ENCODE measurements around the gene SLC44A1. TPM values are rescaled to one million over a fixed set of nuclear protein-coding genes. Genes with fewer than 3 reads are reported as not detected.

The SLC44A1 gene
- total RNA-seq, 2 donors from 2014 or later, result 22.2 to 27.1 TPM

DNA sequence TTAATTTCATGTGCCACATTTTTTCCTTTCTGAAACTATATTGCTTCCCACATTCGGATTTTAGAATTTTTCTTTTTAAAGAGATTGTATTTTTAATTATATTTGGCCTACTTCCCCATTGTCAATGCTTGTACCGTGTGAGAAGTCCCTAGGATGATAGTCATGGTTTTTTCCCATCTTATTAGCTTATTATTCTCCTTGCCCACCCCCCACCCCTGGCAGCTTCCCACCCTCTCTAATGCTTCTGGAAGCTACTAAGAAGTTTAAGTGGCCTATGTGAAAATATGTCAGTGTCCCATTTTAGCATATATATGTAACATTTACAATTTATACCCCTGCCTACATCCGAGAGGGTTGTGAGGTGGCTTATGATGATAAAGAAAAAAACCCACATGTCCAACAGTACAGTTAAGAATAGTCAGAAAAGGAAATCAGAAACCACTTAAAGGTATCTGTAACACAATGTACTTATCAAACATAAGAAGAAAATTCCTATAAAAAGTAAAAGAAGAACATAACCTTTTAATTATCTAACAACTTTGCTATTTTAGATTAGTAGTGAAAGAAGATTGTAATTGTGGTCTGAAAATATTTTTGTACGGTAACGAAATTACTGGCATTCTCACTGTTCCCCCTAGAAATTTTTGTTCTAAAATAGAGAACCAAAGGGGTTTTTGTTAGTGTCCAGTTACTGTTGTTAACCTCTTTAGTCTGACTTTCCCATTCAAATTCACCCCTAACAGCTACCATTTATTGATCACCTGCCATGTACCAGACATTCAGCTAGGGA lies 62.1 kb downstream of the SLC44A1 start:
- TF ChIP-seq CTCF (IDR thresholded peaks at IDR 0.05) (no peak), POLR2AphosphoS5 (IDR thresholded peaks at IDR 0.05) (no peak), POLR2A (IDR thresholded peaks at IDR 0.05) (no peak)
- intact Hi-C loops (cut with DNase I), result no loop called here
- WGBS, result 82% methylated on average over 5 of the region's 5 CpGs
- no peak overlapping the region for H3K27ac ChIP-seq
- H3K4me3 ChIP-seq, result no peak overlapping the region
- no peak for DNase-seq (ENCODE audit: low spot score)
- no peaks in the 10 kb centered on the region for H3K36me3 ChIP-seq
- H3K27me3 ChIP-seq (replicated peaks; ENCODE audit: insufficient read depth), result no peaks in the 10 kb centered on the region
- H3K4me1 ChIP-seq (replicated peaks), result no peaks in the 10 kb centered on the region
- H3K9me3 ChIP-seq, result no peaks in the 10 kb centered on the region

DNA sequence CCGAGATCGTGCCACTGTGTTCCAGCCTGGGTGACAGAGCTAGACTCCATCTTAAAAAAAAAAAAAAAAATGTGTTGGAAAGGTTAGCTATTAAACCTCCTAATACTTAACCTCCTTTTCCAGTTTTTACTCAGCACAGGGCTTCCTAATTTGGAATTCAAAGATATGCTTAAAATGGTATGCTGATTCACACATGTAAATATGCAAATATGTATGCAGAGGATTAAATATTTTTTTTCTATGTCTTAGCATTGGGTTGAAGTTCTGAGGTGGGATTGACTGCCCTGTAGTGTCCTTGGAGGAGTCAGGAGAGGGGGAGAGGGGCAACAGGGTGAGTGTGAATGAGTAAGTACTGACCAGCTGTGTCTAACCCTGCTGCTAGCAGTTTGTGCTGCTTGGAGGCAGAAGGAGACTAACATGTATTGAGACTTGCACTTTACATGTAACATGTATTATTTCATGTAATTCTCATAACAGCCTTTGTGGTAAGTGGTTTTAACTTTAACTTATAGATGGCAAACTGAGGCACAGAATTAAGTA lies 63.2 kb downstream of the SLC44A1 start:
- Histone ChIP-seq H3K27ac (no peak overlapping the region), H3K36me3 (no peaks in the 10 kb centered on the region), H3K9me3 (no peaks in the 10 kb centered on the region), H3K4me1 (replicated peaks) (no peaks in the 10 kb centered on the region), H3K27me3 (replicated peaks; ENCODE audit: insufficient read depth) (no peaks in the 10 kb centered on the region), H3K4me3 (no peak overlapping the region)
- TF ChIP-seq POLR2AphosphoS5 (IDR thresholded peaks at IDR 0.05) (no peak), POLR2A (IDR thresholded peaks at IDR 0.05) (no peak), CTCF (IDR thresholded peaks at IDR 0.05) (no peak)
- intact Hi-C loops (cut with DNase I), result no loop called here
- no peak for DNase-seq (ENCODE audit: low spot score)
- WGBS, result 97% methylated on average over 2 of the region's 2 CpGs

DNA sequence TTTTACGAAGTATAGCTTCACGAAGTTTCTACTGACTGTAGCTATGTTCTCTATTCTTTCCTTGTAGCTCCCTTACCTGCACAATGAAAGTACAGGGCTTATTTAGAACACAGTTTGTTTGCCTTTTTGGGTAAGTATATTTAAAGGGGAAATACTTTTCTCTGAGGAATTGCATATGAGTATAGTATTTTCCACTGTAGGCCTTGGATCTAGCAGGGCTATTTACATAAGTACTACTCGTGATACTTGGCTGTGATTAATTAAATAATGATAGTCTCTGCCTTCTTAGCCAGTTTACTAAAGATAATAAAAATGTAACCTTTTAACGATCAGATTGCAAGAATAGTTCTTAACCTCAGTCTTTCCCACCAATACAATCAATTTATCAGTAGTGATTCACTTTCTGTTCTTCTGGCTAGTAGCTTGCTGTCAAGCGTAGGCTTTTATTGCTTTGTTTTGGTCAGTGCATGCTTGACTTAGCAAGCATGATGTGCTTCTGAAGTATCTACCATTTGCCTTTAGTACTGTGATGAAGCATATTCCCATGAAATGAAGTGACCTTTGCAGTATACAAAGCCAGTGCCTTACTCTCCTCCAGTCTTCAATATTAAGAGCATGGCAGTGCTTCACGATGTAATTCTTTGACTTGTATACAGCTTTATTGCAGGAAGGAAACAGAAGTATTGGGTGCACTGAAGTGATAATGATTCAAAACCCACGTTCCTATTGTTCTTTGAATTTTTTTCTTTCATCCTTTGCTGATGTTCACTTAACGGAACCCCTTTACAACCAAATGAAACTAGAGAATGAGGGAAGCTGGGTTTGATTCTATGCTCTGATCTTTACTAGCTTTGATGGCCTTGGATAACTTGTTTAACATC lies 64.2 kb downstream of the SLC44A1 start:
- Histone ChIP-seq H3K9me3 (no peaks in the 10 kb centered on the region), H3K4me1 (replicated peaks) (no peaks in the 10 kb centered on the region), H3K36me3 (no peaks in the 10 kb centered on the region), H3K4me3 (no peak overlapping the region), H3K27me3 (replicated peaks; ENCODE audit: insufficient read depth) (no peaks in the 10 kb centered on the region), H3K27ac (no peak overlapping the region)
- DNase-seq (ENCODE audit: low spot score), result no peak
- intact Hi-C loops (cut with DNase I), result no loop called here
- WGBS, result 64% methylated on average over 8 of the region's 8 CpGs
- TF ChIP-seq POLR2AphosphoS5 (IDR thresholded peaks at IDR 0.05), result no peak
- TF ChIP-seq CTCF (IDR thresholded peaks at IDR 0.05), result no peak
- TF ChIP-seq POLR2A (IDR thresholded peaks at IDR 0.05), result no peak

DNA sequence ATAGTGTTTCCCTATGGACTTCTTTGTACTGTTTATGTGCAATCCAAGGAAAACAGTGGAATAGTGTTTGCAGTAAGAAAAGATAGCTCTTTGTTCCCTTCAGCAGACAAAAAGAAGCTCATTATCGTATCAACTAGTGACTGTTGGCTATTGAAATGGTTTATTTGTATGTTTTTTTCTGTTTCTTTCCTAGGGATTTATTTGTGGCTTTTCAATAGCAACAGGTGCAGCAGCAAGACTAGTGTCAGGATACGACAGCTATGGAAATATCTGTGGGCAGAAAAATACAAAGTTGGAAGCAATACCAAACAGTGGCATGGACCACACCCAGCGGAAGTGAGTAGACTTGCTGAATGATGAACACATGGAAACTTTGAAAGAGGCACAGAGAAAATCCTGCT lies 65.1 kb downstream of the SLC44A1 start:
- H3K27me3 ChIP-seq (replicated peaks; ENCODE audit: insufficient read depth), result no peaks in the 10 kb centered on the region
- DNase-seq (ENCODE audit: low spot score), result no peak

More for the DNA sequence above, 65.1 kb downstream of the SLC44A1 start:
- no peaks in the 10 kb centered on the region for H3K36me3 ChIP-seq
- TF ChIP-seq POLR2A (IDR thresholded peaks at IDR 0.05) (no peak), CTCF (IDR thresholded peaks at IDR 0.05) (no peak), POLR2AphosphoS5 (IDR thresholded peaks at IDR 0.05) (no peak)
- intact Hi-C loops (cut with DNase I), result no loop called here
- no peak overlapping the region for H3K4me3 ChIP-seq
- 70% methylated on average over 3 of the region's 3 CpGs for WGBS
- H3K4me1 ChIP-seq (replicated peaks), result no peaks in the 10 kb centered on the region
- no peak overlapping the region for H3K27ac ChIP-seq
- no peaks in the 10 kb centered on the region for H3K9me3 ChIP-seq
